Gastrocnemius medialis (tissue), 4 donors: ENCODE data around the gene POGLUT2.

ENCODE experiments used
- CTCF ChIP-seq, 5 experiments: fragments of 450-650 bp in 3 of 5; fragments of 200-600 bp in 2 of 5; sonication (generic) in 2 of 5; IDR thresholded peaks in 4 of 5; conservative IDR thresholded peaks in 1 of 5; 1 replicate in 4 of 5; 2 replicates in 1 of 5; pipeline ENCODE4 v1.5.1; 2016 to 2019; ENCODE audit warnings: antibody characterized with exemption in 5 of 5, mild to moderate bottlenecking in 3 of 5, moderate library complexity in 3 of 5
- POLR2A ChIP-seq, 2 donors: fragments of 450-650 bp; IDR thresholded peaks; one replicate each; pipeline ENCODE4 v1.6.1; 2017; ENCODE audit warnings: antibody characterized with exemption in 2 of 2, mild to moderate bottlenecking in 2 of 2, moderate library complexity in 2 of 2

- TF ChIP-seq POLR2A (IDR thresholded peaks at IDR 0.05) (no peak), CTCF (IDR thresholded peaks at IDR 0.05 in 4 of 5, conservative IDR thresholded peaks at IDR 0.05 in 1 of 5) (no peak)
These were observed 37.7 kb upstream of the POGLUT2 start for GRCh38 chr13:102836471-102836870.
